Fibroblast of pulmonary artery (primary cell): ENCODE results near the gene ASB10.

Experiments used
- DNase-seq: peaks from one replicate; pipeline ENCODE4 v3.0.0-alpha.2; 2010; ENCODE audit warnings: low read depth
- H3K4me3 ChIP-seq: replicated peaks from 2 replicates; pipeline ENCODE4 v1.5.1; 2011; ENCODE audit warnings: low read depth, mild to moderate bottlenecking, control low read depth, low read length, moderate library complexity
- TF ChIP-seq, protein P1 (sequence below): IDR thresholded peaks from 2 replicates; pipeline ENCODE4 v1.5.1; 2011; ENCODE audit warnings: mild to moderate bottlenecking, control low read depth, low read length, inconsistent platforms; ENCODE audit errors: missing control alignments

ASB10 gene

DNA sequence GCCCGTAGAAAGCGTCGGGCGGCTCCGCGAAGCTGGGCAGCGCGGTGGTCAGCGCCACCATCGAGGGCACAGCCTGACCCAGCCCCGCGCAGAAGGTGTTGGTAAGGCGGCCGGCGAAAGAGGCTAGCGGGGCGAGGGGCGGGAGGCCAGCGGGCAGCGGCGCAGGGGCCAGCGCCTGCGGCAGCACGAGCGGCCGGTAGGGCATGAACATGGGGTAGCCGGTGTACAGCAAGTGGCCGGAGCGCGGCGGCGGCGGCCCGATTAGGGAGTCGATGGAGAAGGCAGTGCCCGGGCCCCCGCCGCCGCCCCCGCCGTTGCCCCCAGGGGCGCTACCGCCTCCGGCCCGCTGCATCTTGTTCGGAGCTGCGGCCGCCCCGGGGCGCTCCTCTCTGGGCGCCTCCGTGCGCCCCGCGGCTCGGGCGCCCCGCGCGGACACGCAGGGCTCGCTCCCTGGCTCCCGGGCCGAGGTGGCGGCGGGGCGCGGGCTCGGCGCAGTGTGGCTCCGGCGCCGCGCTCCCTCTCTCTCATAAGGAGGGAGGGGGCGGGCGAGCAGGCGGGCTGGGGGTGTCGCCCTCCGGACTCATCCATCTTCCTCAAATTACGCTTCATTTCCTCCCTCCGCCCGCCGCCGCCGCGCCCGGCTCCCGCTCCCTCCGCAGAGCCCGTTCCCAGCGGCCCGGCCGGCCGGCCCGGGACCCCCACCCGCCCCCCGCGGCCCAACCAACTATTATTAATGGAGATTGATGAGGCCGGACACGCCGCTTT, 19.7 kb downstream of the ASB10 start, which contains the start of gene GBX1:
TSS of gene GBX1 (minus strand) at position 498 of the 765 bp plus-strand sequence. CDS start at position 352, 146 bp downstream.
- no peak within 1 kb of the TSS for H3K4me3 ChIP-seq
- TF ChIP-seq, protein P1, sequence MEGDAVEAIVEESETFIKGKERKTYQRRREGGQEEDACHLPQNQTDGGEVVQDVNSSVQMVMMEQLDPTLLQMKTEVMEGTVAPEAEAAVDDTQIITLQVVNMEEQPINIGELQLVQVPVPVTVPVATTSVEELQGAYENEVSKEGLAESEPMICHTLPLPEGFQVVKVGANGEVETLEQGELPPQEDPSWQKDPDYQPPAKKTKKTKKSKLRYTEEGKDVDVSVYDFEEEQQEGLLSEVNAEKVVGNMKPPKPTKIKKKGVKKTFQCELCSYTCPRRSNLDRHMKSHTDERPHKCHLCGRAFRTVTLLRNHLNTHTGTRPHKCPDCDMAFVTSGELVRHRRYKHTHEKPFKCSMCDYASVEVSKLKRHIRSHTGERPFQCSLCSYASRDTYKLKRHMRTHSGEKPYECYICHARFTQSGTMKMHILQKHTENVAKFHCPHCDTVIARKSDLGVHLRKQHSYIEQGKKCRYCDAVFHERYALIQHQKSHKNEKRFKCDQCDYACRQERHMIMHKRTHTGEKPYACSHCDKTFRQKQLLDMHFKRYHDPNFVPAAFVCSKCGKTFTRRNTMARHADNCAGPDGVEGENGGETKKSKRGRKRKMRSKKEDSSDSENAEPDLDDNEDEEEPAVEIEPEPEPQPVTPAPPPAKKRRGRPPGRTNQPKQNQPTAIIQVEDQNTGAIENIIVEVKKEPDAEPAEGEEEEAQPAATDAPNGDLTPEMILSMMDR, result no peak
- no peak for DNase-seq

GRCh38 chr7:151166629-151167196, 20.3 kb downstream of the ASB10 start:
- no peak overlapping the region for H3K4me3 ChIP-seq
- DNase-seq, result no peak
- TF ChIP-seq, protein P1, result no peak

- TF ChIP-seq, protein P1, result no peak
- no peak for DNase-seq
- H3K4me3 ChIP-seq, result no peak overlapping the region
Observed at GRCh38 chr7:151161757-151162156, 25.3 kb downstream of the ASB10 start.

- no peak for DNase-seq
- TF ChIP-seq, protein P1, result no peak
- H3K4me3 ChIP-seq, result no peak overlapping the region
Observed at GRCh38 chr7:151157645-151158329, 29.3 kb downstream of the ASB10 start.

GRCh38 chr7:151152643-151153513, 34.2 kb downstream of the ASB10 start:
- DNase-seq, result no peak
- no peak overlapping the region for H3K4me3 ChIP-seq
- TF ChIP-seq, protein P1, result peak; percentile 25

DNA sequence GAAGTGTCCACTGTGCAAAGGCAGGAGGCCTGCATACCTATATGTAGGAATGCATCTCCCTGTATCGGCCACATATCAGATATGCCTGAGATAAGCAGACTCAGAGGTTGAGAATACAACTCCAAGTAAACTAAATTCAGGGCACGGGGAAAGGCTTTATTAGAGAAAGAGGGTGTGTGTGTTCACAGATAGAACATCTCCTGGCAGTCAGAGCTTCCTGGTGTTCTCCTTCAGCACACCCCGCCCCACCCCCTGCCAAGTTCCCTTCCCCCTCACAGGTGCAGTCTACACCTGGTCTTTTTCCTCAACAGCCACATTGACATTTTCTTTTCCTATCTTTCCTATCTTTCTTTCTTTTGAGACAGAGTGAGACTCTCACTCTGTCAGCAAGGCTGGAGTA, 36.7 kb downstream of the ASB10 start:
- TF ChIP-seq, protein P1, result no peak
- no peak overlapping the region for H3K4me3 ChIP-seq
- no peak for DNase-seq
